NCI-H524 treated with DMSO at 0.1 percent for 48 hours (cell line): ENCODE data around the gene TMPRSS12.
"Not testable (repeated sequence)": the region's sequence is repeated elsewhere in the genome, so short reads cannot be mapped to it uniquely, and the experiment has no call there.

ENCODE experiments used
- DNase-seq: peaks from one replicate; lab custom pipeline; 2025; lab: John Stamatoyannopoulos, UW

The TMPRSS12 gene

GRCh38 chr12:50859621-50860310, 17.0 kb downstream of the TMPRSS12 start:
- no peak for DNase-seq

GRCh38 chr12:50862316-50862715, 19.6 kb downstream of the TMPRSS12 start:
- DNase-seq, result no peak

GRCh38 chr12:50865266-50865665, 22.5 kb downstream of the TMPRSS12 start:
- no peak for DNase-seq

GRCh38 chr12:50868881-50869280, 26.2 kb downstream of the TMPRSS12 start:
- DNase-seq, result not testable (repeated sequence)

DNA sequence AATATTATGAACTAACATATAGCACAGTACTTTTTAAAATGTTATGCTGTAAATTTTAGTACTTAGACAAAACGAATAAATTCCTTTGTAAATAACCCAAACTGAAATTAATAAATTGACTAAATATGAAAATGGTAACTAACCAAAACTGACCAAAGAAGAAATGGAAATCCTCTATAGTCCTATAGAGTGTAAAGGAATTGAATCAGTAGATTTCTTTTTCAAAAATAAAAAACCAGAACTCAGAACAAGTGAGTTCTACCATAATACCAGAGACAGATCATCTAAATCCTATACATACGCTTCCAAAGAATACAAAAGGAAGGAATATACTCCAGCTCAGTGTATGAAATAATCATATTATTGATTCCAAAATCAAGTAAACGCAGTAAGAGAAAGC, 39.8 kb downstream of the TMPRSS12 start:
- no peak for DNase-seq

- no peak for DNase-seq
Measured at GRCh38 chr12:50887191-50887590, 44.5 kb downstream of the TMPRSS12 start.

DNA sequence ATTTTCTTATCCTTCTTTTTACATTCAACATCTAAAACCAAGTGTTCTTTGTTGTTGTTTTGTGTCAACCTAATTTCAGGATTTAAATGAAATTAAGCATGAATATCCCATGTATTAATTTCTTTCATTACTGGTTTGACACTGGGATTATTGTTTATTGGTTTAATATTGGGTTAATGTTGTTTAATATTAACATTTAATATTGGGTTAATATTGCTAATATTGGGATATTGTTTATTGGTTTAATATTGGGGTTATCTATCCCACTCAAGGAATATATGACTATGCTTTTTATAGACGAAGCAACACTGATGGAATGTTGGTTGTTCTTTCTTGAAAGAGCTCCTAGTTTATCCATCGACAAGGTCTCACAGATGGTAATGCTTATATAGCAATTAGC, 45.9 kb downstream of the TMPRSS12 start:
- DNase-seq, result no peak

- DNase-seq, result no peak
Measured at GRCh38 chr12:50894241-50894640, 51.5 kb downstream of the TMPRSS12 start.

DNA sequence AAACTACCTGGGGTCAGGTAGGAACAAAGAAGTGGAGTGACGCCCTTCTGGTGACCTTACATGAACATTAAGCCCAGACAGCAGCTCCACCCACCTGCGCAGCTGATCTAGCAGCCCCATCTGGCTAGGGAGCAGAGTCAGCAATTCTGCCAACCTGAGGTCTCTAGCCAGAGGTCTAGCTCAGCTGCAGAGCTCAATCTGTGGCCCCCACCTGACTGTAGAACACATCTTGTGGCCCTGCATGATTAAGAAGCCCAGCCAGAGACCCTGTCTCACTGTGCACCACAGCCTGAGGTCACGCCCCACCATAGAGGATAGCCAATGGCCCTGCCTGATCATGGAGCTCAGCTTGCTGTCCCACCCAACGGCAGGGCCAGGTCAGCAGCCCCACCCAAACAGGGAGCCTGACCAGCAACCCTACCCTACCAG, 59.0 kb downstream of the TMPRSS12 start:
- no peak for DNase-seq

DNA sequence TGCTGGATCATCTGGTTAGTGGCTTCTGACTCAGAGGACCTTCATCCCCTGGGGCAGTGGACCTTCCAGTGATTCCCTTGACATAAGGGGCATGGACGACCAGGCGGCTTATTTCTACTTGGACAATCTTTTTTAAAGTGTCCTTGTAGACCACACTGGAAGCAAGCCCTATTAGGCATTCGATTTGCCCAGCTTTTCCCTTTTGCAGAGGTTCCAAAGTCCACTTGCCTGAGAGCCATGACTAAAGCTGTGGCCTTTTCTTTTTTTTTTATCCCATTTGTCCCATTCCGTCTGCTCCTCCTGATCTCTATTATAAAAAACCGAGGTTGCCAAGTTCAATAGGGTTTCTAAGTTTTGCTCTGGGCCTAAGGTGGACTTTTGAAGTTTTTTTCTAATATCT, 65.8 kb downstream of the TMPRSS12 start:
- not testable (repeated sequence) for DNase-seq

DNA sequence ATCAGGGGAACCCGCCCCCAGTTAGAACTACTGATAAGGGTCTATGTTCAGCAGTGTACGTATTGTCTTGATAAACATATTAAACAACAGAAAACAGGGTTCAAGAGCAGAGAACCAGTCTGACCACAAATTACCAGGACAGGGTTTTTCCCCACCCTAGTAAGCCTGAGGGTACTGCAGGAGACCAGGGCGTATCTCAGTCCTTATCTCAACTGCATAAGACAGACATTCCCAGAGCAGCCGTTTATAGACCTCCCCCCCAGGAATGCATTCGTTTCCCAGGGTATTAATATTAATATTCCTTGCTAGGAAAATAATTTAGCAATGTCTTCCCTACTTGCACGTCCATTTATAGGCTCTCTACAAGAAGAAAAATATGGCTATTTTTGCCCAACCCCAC, 69.6 kb downstream of the TMPRSS12 start:
- DNase-seq, result not testable (repeated sequence)

DNA sequence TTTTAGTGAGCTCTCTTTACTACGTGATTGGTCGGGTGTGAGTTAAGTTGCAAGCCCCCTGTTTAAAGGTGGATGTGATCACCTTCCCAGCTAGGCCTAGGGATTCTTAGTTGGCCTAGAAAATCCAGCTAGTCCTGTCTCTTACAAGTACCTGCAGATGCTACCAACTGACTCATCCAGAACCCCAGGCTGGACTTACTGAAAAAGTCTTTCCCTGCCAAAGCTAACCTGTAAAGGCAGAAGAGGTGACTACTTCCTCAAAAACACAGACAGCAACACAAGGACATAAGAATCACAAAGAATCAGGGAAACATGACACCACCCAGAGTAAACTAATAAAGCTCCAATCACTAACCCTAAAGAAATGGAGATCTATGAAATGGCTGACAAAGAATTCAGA, 70.5 kb downstream of the TMPRSS12 start:
- no peak for DNase-seq

- DNase-seq, result no peak
Measured at GRCh38 chr12:50914872-50915484, 72.3 kb downstream of the TMPRSS12 start.

DNA sequence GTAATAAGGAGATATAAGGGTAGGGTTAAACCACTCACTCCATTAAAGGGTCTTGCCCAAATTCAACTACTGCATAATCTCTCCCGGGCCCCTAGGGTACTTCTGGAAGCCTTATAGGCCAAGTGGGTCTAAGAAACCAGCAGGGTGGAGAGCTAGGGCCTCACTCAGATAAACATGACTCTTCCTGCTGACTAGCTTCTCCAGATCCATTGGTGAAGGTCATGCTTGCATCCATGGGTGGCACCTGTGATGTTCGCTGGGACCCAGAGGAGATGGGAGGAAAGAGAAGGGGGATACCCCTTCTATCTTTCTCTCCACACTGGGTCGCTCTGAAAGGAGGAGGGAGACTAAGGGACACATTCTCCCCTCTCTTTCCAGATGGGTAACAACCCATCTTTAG, 73.6 kb downstream of the TMPRSS12 start:
- no peak for DNase-seq

- no peak for DNase-seq
Measured at GRCh38 chr12:50918584-50919316, 76.0 kb downstream of the TMPRSS12 start.

DNA sequence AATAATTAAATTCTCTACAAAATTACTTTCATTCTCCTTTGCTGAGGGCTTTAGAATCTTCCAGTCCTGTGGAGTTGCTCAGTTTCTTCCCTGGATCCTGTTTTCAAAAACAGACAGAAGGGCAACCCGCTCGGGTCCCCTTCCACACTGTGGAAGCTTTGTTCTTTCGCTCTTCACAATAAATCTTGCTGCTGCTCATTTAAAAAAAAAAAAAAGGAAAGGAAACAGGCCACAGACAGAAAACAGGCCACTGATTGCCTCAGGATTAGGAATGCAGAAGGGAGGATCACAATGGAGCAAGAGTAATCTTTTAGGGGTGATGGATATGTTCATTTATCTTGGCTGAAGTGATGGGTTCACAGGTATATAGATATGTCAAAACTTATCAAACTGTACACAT, 80.1 kb downstream of the TMPRSS12 start:
- DNase-seq, result no peak

- no peak for DNase-seq
Measured at GRCh38 chr12:50923361-50924130, 80.8 kb downstream of the TMPRSS12 start.

- no peak for DNase-seq
Measured at GRCh38 chr12:50924131-50924438, 81.4 kb downstream of the TMPRSS12 start.

- peak; percentile 76 for DNase-seq
Measured at GRCh38 chr12:50924439-50925341, 82.0 kb downstream of the TMPRSS12 start.

DNA sequence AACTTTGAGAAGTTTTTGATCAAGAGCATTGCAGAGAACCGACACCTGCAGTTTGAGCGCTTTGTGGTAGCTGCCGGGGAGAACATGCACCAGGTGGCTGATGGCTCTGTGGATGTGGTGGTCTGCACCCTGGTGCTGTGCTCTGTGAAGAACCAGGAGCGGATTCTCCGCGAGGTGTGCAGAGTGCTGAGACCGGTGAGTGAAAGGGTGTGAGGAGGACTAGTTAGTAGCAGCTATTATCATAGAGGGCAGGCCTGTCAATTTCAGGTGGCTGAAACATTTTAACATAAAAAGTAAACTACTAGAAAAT, 82.6 kb downstream of the TMPRSS12 start:
- no peak for DNase-seq

GRCh38 chr12:50925920-50926319, 83.2 kb downstream of the TMPRSS12 start:
- no peak for DNase-seq

- no peak for DNase-seq
Measured at GRCh38 chr12:50926415-50926814, 83.7 kb downstream of the TMPRSS12 start.
